Effector CD4-positive, alpha-beta T cell (primary cell): ENCODE data around the gene TUBB1.

ENCODE experiments used
- DNase-seq: peaks from one replicate; pipeline ENCODE4 v3.0.0-alpha.2; 2020

Gene TUBB1

DNA sequence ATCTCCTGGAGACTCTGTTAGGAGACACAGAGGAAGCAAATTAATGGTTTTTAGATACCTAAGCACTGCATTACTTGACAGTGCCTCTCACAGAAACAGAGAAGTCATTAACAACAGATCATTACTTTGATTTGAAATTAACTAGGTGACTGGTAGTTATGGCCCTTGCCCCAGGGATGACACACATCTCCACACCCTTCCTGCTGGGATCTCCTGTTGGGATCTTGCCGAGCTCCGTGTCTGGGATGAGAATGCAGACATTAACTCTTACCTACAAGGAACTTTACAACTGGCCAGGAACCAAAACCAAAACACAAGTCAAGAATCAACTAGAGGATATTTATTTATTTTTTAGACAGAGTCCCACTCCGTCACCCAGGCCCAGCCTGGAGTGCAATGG is 25.6 kb downstream of the TUBB1 start:
- no peak for DNase-seq

GRCh38 chr20:59046862-59047261 is 27.6 kb downstream of the TUBB1 start:
- no peak for DNase-seq

GRCh38 chr20:59047938-59048680 is 28.9 kb downstream of the TUBB1 start:
- DNase-seq: no peak

- DNase-seq: no peak
These were observed 29.4 kb downstream of the TUBB1 start for GRCh38 chr20:59048681-59049030.

- DNase-seq: no peak
These were observed 31.2 kb downstream of the TUBB1 start for GRCh38 chr20:59050437-59050836.

GRCh38 chr20:59051666-59052185 is 32.5 kb downstream of the TUBB1 start:
- no peak for DNase-seq

DNA sequence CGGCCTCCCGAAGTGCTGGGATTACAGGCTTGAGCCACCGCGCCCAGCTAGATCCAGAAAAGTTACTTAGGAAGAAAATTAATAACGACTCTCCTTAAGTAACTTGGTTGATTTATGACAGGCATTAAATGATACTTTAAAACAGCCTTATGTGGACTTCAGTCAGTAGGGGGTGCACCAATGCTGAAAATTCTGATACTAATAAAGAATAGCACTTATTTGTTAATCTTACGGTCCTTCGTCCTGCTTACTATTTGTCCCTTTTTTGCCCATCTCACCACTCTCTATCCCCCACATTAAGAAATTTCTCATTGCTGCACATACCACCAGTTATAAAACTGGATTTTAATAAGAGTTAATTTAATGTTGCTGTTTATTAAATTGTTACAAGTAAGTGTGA is 36.1 kb downstream of the TUBB1 start:
- DNase-seq: no peak

DNA sequence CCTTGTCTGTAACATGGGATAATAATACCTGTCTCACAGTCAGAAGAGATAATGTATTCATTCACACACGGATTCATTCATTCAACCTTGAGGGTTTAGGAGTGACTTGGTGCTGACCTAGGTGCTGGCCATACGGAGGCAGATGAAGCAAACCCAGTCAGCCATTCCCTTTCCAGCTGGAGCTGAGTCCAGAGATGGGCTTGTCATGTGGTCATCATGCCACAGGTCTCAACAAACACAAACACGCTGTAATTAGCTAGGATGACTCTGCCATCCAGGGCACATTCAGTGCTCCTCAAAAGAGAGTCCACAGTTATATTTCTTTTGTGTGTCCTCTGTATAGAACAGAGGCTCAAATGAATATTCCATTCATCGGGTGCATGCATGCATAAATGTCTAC is 42.9 kb downstream of the TUBB1 start:
- no peak for DNase-seq

DNA sequence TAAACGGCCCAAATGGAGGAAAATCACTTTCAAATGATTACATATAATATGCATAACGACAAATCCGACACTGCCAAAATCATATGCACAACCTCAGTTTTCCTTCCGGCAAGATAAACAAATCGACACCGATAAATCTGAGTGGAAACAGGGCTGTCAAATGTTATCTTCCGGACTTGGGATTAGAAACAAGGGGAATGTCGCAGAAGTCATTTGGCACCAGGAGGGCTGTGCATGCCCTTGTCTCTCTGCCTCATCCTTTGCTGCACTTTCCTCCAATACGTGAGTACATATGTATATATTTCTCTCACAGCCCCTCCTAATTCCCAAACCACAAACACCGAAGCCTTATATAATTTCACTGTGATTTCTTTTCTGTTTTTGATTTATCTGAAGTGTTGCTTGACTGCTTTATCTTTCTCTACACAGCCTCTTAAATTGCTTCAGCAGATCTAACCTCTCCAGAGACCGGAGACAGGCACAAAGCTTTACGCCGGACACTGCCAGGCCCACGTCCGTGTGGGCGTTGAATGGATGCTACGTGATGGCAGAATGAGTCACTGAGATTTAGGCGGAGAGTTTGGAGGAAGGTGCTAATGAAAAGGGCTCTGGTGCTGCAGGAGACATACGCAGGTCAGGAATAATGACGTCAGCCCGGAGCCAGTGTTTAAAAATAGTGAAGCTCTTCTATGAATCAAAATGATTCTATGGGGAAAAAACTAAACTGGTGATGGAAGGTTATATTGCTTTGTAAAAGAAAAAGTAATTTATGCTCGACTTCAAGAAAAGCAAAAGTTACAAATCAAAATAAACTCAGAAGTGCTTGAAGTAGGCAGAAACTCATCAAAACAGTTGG is 44.4 kb downstream of the TUBB1 start:
- no peak for DNase-seq

DNA sequence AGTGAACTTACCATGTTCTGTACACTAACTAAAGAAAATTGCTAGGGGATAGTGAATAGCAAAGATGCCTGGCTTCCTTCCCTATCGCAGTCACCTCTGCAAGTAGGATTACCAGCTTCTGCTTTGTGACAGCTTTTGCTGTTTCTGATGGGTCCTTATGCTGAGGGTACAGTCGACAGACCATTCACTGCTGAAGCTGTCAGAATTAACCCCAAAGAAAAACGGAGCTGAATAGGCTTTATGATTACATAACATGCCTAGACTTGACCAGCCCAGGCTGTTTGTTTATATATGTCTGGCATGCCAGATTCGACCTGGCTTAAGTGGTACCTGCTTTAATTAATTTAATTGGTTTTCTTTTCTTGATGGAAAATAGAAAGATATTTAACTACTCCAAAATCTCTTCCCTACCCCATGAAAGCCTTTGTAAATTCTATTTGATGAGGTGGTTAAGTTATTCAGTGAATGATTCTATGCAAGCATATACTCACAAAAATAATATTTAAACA is 45.0 kb downstream of the TUBB1 start:
- DNase-seq: no peak

DNA sequence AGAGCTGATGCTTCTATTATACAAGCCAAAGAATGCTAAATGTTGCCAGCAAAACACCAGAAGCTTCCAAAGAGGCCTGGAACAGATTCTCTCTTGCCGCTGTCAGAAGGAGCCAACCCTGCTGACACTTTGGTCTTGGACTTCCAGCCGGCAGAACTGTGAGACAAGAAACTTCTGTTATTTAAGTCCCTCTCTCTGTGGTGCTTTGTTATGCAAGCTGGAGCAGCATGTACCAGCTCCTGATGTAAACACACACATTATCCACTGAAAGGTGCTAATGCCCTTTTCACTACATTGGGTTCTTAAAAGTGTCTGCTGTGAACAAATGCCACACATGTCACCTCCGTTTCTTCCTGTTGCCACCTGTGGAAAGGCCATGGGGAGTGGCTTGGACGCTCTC is 49.3 kb downstream of the TUBB1 start:
- no peak for DNase-seq

- no peak for DNase-seq
These were observed 49.8 kb downstream of the TUBB1 start for GRCh38 chr20:59069026-59069425.

- no peak for DNase-seq
These were observed 52.0 kb downstream of the TUBB1 start for GRCh38 chr20:59071216-59071615.

DNA sequence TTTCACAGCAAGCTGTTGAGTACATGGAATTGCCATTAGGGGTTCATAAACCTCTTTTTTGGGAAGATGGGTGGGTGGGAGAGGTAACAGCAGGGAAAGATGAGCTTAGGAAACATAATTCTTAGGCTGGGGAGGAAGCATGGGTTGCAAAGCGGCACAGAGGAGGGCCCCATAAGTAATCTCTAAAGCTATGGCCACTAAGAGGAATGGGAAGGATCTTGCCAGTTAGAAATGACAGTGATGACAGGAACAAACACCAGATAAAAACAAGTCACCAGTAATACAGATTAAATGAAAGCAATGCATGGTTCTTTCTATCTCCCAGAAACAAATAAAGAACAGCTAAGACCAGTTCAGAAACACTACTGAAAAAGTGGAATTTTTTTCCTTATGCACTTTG is 54.4 kb downstream of the TUBB1 start:
- no peak for DNase-seq

DNA sequence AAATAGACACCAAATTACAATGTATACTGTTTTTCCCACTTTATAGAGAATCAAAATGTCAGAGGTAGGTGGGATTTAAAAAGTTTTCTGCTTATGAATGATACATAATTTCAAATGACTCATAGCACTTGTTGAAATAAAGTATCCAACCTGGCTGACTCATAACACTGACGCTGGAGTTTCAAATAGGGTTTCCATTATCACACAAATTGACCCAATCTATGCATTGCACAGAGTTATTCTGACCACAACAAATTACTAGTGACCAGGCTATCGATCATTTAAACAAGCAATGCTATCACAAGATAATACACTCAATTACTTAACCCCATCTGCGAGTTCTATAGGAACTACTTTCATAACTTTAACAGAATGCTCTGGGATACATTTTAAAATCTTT is 55.2 kb downstream of the TUBB1 start:
- DNase-seq: no peak

DNA sequence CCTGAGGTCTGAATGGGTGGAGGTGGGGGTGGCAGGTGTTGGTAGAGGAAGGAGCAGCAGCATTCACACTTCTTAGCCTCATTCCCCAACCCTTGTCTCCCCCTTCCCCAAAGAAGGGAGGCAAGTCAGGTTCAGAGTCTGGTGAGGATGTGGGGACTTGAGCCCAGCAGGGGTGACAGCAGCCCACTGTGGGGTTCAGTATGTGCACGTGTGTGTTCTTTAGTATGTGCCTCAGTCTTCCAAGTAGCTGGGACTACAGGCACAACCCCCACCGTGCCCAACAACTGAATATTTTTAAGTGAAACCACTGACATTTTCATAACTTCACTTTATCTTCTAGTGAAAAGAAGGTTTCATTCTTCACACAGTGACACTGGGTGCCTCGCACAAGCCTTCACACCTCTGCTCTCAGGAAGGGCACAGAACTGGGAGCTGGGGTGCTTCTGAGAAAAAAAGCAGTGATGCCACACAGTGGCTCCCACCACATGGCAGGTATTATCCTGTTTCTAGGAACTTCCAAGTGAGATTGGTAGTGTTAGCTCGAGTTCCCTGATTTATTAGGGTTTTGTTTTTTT is 56.8 kb downstream of the TUBB1 start:
- DNase-seq: no peak
